ENCODE measurements around the gene FCN3. TPM values are rescaled to one million over a fixed set of nuclear protein-coding genes. Genes with fewer than 3 reads are reported as not detected.

FCN3 gene
- total and polyA plus RNA-seq, 9 of the 15 experiments (the other 6 are each of a cell fraction or from before 2014, with no cell fraction given), result 0.49 TPM; not detected in 8

GRCh38 chr1:27392778-27393635 lies 18.4 kb upstream of the FCN3 start (continued):
- TF ChIP-seq KAT7 (CRISPR knock-in tag; IDR thresholded peaks at IDR 0.05; ENCODE audit: borderline replicate concordance) (0 out of 2 replicates have a peak, but pooled peaks have one; percentile 45), CXXC5 (CRISPR knock-in tag; IDR thresholded peaks at IDR 0.05) (no peak), ZFPM2 (CRISPR knock-in tag; IDR thresholded peaks at IDR 0.05) (no peak), ETV1 (tag; conservative IDR thresholded peaks at IDR 0.05; ENCODE audit: low read depth) (no peak), HDAC2 (IDR thresholded peaks at IDR 0.05) (0 out of 2 replicates have a peak, but pooled peaks have one; percentile 26), FOSL1 (tag; conservative IDR thresholded peaks at IDR 0.05) (peak; percentile 91), FOXJ2 (tag; IDR thresholded peaks at IDR 0.05) (no peak), ZNF445 (CRISPR knock-in tag; IDR thresholded peaks at IDR 0.05; ENCODE audit: low read depth) (no peak), RERE (CRISPR knock-in tag; IDR thresholded peaks at IDR 0.05; ENCODE audit: borderline replicate concordance) (peak; percentile 64; the same call in 1 of the 2 replicates), FOXK2 (conservative IDR thresholded peaks at IDR 0.05 in 1 of 2, IDR thresholded peaks at IDR 0.05 in 1 of 2; ENCODE audit: low read depth in 2 of 2) (no peak), GTF2B (IDR thresholded peaks at IDR 0.05; ENCODE audit: extremely low read depth, insufficient read length) (no peak), NCOR1 (IDR thresholded peaks at IDR 0.05) (no peak), NFIC (IDR thresholded peaks at IDR 0.05) (peak; percentile 39; the same call in 1 of the 2 replicates), ZNF217 (CRISPR knock-in tag; IDR thresholded peaks at IDR 0.05) (no peak), RFX5 (IDR thresholded peaks at IDR 0.05; ENCODE audit: low read depth, low read length) (no peak), TAF9B (IDR thresholded peaks at IDR 0.05; ENCODE audit: partially characterized antibody) (no peak), ZNF583 (CRISPR knock-in tag; IDR thresholded peaks at IDR 0.05) (no peak), PREB (CRISPR knock-in tag; IDR thresholded peaks at IDR 0.05) (no peak), TOE1 (IDR thresholded peaks at IDR 0.05; ENCODE audit: borderline replicate concordance) (no peak), TOE1 (CRISPR knock-in tag; IDR thresholded peaks at IDR 0.05; ENCODE audit: borderline replicate concordance, low read depth) (no peak), ZNF444 (CRISPR knock-in tag; IDR thresholded peaks at IDR 0.05) (no peak), ATF1 (CRISPR knock-in tag; IDR thresholded peaks at IDR 0.05) (no peak), ATF1 (tag; IDR thresholded peaks at IDR 0.05) (peak; percentile 90)
